ENCODE results near the gene KCTD11. TPM values are rescaled to one million over a fixed set of nuclear protein-coding genes. Genes with fewer than 3 reads are reported as not detected.
"Not testable (repeated sequence)": the region's sequence is repeated elsewhere in the genome, so short reads cannot be mapped to it uniquely, and the experiment has no call there.

Gene KCTD11
- total RNA-seq, 1 experiment from 2014 or later = 11.0 TPM

DNA sequence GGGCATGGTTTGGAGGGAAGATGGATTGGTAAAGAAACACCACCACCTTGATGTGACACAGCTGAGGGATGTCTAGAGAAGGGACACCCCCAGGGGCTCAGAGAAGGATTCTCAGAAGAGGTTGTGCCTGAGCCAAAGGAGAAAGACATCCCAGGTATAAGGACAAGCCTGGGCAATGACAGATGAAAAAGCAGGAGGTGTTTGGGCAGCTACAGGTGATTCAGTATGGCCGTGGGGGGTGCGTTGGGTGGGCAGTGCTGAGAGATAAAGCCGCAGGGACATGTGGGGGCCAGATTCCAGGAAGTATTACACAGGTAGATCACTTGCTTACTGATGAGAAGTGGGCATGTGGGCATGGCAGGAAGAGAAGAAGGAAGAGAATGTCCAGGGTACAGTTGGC lies 9.9 kb downstream of the KCTD11 start:
- no peak for DNase-seq (ENCODE audit: low read depth, low spot score)
- ChIA-PET CTCF (interaction anchor here (0.7 kb wide), 1 partner anchor 654 kb away, joined by 4 read pairs; no protein-coding TSS in a partner anchor), POLR2A (interaction anchor here (0.6 kb wide), 1 partner anchor 75 kb away, joined by 4 read pairs; no protein-coding TSS in a partner anchor)
- no peaks in the 10 kb centered on the region for H3K36me3 ChIP-seq (ENCODE audit: control insufficient read depth, insufficient read depth, low read length)
- in situ Hi-C loops (cut with HindIII; ENCODE audit: low pct_unique_long_range_greater_than_20kb, low sequenced_read_pairs) = no loop called here
- ATAC-seq = no peak
- H3K4me3 ChIP-seq (ENCODE audit: low read depth in 2 of 2, low read length in 2 of 2) = no peak overlapping the region
- BruUV-seq (replicated peaks) = no TSS peak
- intact Hi-C loops (cut with micrococcal nuclease; ENCODE audit: unreplicated experiment) = no loop called here
- H3K27me3 ChIP-seq (ENCODE audit: control insufficient read depth, insufficient read depth, low read length) = no peaks in the 10 kb centered on the region
- no peak overlapping the region for H3K27ac ChIP-seq (ENCODE audit: low read length)
- no peaks in the 10 kb centered on the region for H3K4me1 ChIP-seq (ENCODE audit: control insufficient read depth, insufficient read depth, low read length)
- no peaks in the 10 kb centered on the region for H3K9me3 ChIP-seq (ENCODE audit: control insufficient read depth, insufficient read depth, low read depth, low read length)
- TF ChIP-seq SIN3A (IDR thresholded peaks at IDR 0.05; ENCODE audit: borderline replicate concordance, insufficient read depth, low read depth, low read length) = no peak
- TF ChIP-seq, protein P1, sequence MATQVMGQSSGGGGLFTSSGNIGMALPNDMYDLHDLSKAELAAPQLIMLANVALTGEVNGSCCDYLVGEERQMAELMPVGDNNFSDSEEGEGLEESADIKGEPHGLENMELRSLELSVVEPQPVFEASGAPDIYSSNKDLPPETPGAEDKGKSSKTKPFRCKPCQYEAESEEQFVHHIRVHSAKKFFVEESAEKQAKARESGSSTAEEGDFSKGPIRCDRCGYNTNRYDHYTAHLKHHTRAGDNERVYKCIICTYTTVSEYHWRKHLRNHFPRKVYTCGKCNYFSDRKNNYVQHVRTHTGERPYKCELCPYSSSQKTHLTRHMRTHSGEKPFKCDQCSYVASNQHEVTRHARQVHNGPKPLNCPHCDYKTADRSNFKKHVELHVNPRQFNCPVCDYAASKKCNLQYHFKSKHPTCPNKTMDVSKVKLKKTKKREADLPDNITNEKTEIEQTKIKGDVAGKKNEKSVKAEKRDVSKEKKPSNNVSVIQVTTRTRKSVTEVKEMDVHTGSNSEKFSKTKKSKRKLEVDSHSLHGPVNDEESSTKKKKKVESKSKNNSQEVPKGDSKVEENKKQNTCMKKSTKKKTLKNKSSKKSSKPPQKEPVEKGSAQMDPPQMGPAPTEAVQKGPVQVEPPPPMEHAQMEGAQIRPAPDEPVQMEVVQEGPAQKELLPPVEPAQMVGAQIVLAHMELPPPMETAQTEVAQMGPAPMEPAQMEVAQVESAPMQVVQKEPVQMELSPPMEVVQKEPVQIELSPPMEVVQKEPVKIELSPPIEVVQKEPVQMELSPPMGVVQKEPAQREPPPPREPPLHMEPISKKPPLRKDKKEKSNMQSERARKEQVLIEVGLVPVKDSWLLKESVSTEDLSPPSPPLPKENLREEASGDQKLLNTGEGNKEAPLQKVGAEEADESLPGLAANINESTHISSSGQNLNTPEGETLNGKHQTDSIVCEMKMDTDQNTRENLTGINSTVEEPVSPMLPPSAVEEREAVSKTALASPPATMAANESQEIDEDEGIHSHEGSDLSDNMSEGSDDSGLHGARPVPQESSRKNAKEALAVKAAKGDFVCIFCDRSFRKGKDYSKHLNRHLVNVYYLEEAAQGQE (IDR thresholded peaks at IDR 0.05; ENCODE audit: insufficient read depth in 1 of 2, low read depth in 2 of 2, low read length in 1 of 2) = no peak
- TF ChIP-seq, protein P2, sequence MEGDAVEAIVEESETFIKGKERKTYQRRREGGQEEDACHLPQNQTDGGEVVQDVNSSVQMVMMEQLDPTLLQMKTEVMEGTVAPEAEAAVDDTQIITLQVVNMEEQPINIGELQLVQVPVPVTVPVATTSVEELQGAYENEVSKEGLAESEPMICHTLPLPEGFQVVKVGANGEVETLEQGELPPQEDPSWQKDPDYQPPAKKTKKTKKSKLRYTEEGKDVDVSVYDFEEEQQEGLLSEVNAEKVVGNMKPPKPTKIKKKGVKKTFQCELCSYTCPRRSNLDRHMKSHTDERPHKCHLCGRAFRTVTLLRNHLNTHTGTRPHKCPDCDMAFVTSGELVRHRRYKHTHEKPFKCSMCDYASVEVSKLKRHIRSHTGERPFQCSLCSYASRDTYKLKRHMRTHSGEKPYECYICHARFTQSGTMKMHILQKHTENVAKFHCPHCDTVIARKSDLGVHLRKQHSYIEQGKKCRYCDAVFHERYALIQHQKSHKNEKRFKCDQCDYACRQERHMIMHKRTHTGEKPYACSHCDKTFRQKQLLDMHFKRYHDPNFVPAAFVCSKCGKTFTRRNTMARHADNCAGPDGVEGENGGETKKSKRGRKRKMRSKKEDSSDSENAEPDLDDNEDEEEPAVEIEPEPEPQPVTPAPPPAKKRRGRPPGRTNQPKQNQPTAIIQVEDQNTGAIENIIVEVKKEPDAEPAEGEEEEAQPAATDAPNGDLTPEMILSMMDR (IDR thresholded peaks at IDR 0.05) = no peak
- TF ChIP-seq POLR2AphosphoS5 (IDR thresholded peaks at IDR 0.05; ENCODE audit: low read depth, low read length) = no peak
- TF ChIP-seq TCF7L2 (IDR thresholded peaks at IDR 0.05; ENCODE audit: low read depth, low read length) = no peak

DNA sequence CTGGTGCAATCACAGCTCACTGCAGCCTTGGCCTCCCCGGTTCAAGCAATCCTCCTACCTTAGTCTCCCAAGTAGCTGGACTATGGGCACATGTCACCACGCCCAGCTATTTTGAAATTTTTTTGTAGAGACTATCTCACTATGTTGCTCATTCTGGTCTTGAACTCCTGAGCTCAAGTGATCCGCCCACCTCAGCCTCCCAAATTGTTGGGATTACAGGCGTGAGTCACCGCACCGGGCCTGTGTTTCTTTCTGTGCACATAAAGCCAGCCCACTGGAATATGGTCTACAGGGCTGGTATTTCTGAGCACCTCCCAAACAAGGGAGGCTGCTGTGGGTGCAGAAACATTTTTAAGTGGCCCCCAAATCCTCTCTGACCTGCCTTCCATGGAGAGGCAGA lies 11.3 kb downstream of the KCTD11 start:
- no peaks in the 10 kb centered on the region for H3K4me1 ChIP-seq (ENCODE audit: control insufficient read depth, insufficient read depth, low read length)
- intact Hi-C loops (cut with micrococcal nuclease; ENCODE audit: unreplicated experiment) (no loop called here), in situ Hi-C loops (cut with HindIII; ENCODE audit: low pct_unique_long_range_greater_than_20kb, low sequenced_read_pairs) (no loop called here)
- no peak overlapping the region for H3K4me3 ChIP-seq (ENCODE audit: low read depth in 2 of 2, low read length in 2 of 2)
- H3K27ac ChIP-seq (ENCODE audit: low read length) = no peak overlapping the region
- ChIA-PET CTCF (no interaction called here), POLR2A (no interaction called here)
- no peaks in the 10 kb centered on the region for H3K27me3 ChIP-seq (ENCODE audit: control insufficient read depth, insufficient read depth, low read length)
- DNase-seq (ENCODE audit: low read depth, low spot score) = no peak
- TF ChIP-seq TCF7L2 (IDR thresholded peaks at IDR 0.05; ENCODE audit: low read depth, low read length) = no peak
- TF ChIP-seq, protein P2 (IDR thresholded peaks at IDR 0.05) = no peak
- TF ChIP-seq, protein P1 (IDR thresholded peaks at IDR 0.05; ENCODE audit: insufficient read depth in 1 of 2, low read depth in 2 of 2, low read length in 1 of 2) = no peak
- TF ChIP-seq POLR2AphosphoS5 (IDR thresholded peaks at IDR 0.05; ENCODE audit: low read depth, low read length) = no peak
- no peak for TF ChIP-seq SIN3A (IDR thresholded peaks at IDR 0.05; ENCODE audit: borderline replicate concordance, insufficient read depth, low read depth, low read length)
- no peaks in the 10 kb centered on the region for H3K9me3 ChIP-seq (ENCODE audit: control insufficient read depth, insufficient read depth, low read depth, low read length)
- no peaks in the 10 kb centered on the region for H3K36me3 ChIP-seq (ENCODE audit: control insufficient read depth, insufficient read depth, low read length)
- no TSS peak for BruUV-seq (replicated peaks)
- ATAC-seq = no peak

DNA sequence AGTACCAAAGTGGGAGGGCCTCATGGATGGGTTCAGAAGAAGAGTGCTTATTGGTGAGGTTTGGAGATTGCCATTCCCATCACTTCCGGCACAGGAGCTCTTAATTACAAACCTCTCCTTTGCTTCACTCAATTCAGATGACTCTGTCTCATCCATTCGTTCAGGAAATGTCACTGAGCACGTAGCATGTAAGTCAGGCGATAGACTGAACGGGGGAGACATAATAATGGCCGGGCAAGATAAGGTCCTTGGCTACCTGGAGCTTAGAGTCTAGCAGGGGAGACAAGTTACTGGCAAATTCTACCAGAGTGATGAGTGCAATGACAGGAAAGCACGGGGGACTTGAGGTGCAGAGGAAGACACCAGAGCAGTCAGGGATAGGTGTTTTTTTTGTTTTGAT lies 14.0 kb downstream of the KCTD11 start:
- CTCF ChIA-PET = interaction anchor here (0.6 kb wide), 1 partner anchor 9 kb away, joined by 5 read pairs; no protein-coding TSS in a partner anchor
- H3K27ac ChIP-seq (ENCODE audit: low read length); POLR2A ChIA-PET; DNase-seq (ENCODE audit: low read depth, low spot score); ATAC-seq; BruUV-seq (replicated peaks); H3K4me1 ChIP-seq (ENCODE audit: control insufficient read depth, insufficient read depth, low read length); H3K9me3 ChIP-seq (ENCODE audit: control insufficient read depth, insufficient read depth, low read depth, low read length); intact Hi-C loops (cut with micrococcal nuclease; ENCODE audit: unreplicated experiment); in situ Hi-C loops (cut with HindIII; ENCODE audit: low pct_unique_long_range_greater_than_20kb, low sequenced_read_pairs); H3K4me3 ChIP-seq (ENCODE audit: low read depth in 2 of 2, low read length in 2 of 2); H3K36me3 ChIP-seq (ENCODE audit: control insufficient read depth, insufficient read depth, low read length); H3K27me3 ChIP-seq (ENCODE audit: control insufficient read depth, insufficient read depth, low read length): not testable (repeated sequence)
